DOHH2 (cell line): ENCODE data around the gene CRYAB.

ENCODE experiments used
- CTCF ChIP-seq: fragments of 200-600 bp; sonication (generic); IDR thresholded peaks from one replicate; pipeline ENCODE4 v1.5.1; 2014; ENCODE audit warnings: antibody characterized with exemption, mild to moderate bottlenecking, low read depth, low read length; ENCODE audit not compliant: poor library complexity, severe bottlenecking
- EZH2phosphoT487 ChIP-seq: fragments of 200-600 bp; sonication (generic); IDR thresholded peaks from 2 replicates; pipeline ENCODE4 v1.6.1; 2017; ENCODE audit warnings: borderline replicate concordance, mild to moderate bottlenecking, antibody characterized with exemption, low read length, moderate library complexity, mixed read lengths

- TF ChIP-seq EZH2phosphoT487, result no peak
- no peak for TF ChIP-seq CTCF
These were observed 10.1 kb upstream of the CRYAB start for GRCh38 chr11:111921541-111922230.
